HG03558 (cell line): ENCODE measurements around the gene CSNK1G1.
"Not testable (repeated sequence)": the region's sequence is repeated elsewhere in the genome, so short reads cannot be mapped to it uniquely, and the experiment has no call there.

Experiments
- ATAC-seq: cut with Tn5 transposase; IDR thresholded peaks from one replicate; pipeline ENCODE4 v1.9.1; 2021; ENCODE audit warnings: moderate number of reproducible peaks; ENCODE audit not compliant: unreplicated experiment; ENCODE audit errors: extremely low read depth

CSNK1G1 gene

GRCh38 chr15:64354688-64355344, 1.2 kb downstream of the CSNK1G1 start:
- no peak for ATAC-seq

- ATAC-seq, result no peak
Observed at GRCh38 chr15:64351265-64351664, 4.7 kb downstream of the CSNK1G1 start.

GRCh38 chr15:64349375-64349774, 6.6 kb downstream of the CSNK1G1 start:
- ATAC-seq, result no peak

- ATAC-seq, result no peak
Observed at GRCh38 chr15:64348455-64348854, 7.5 kb downstream of the CSNK1G1 start.

- not testable (repeated sequence) for ATAC-seq
Observed at GRCh38 chr15:64346242-64346641, 9.7 kb downstream of the CSNK1G1 start.

- ATAC-seq, result no peak
Observed at GRCh38 chr15:64344651-64345294, 11.2 kb downstream of the CSNK1G1 start.

- no peak for ATAC-seq
Observed at GRCh38 chr15:64343841-64344240, 12.1 kb downstream of the CSNK1G1 start.

GRCh38 chr15:64343222-64343621, 12.8 kb downstream of the CSNK1G1 start:
- no peak for ATAC-seq

GRCh38 chr15:64341961-64342360, 14.0 kb downstream of the CSNK1G1 start:
- ATAC-seq, result no peak

- ATAC-seq, result no peak
Observed at GRCh38 chr15:64340355-64340754, 15.6 kb downstream of the CSNK1G1 start.

- ATAC-seq, result no peak
Observed at GRCh38 chr15:64337761-64338160, 18.2 kb downstream of the CSNK1G1 start.

GRCh38 chr15:64333986-64334929, 21.7 kb downstream of the CSNK1G1 start:
- no peak for ATAC-seq

GRCh38 chr15:64333516-64333915, 22.5 kb downstream of the CSNK1G1 start:
- no peak for ATAC-seq

GRCh38 chr15:64331668-64332067, 24.3 kb downstream of the CSNK1G1 start:
- not testable (repeated sequence) for ATAC-seq

- ATAC-seq, result not testable (repeated sequence)
Observed at GRCh38 chr15:64326975-64327374, 29.0 kb downstream of the CSNK1G1 start.

- not testable (repeated sequence) for ATAC-seq
Observed at GRCh38 chr15:64326458-64326857, 29.5 kb downstream of the CSNK1G1 start.

- no peak for ATAC-seq
Observed at GRCh38 chr15:64324165-64324877, 31.7 kb downstream of the CSNK1G1 start.

- ATAC-seq, result no peak
Observed at GRCh38 chr15:64315216-64315615, 40.8 kb downstream of the CSNK1G1 start.

GRCh38 chr15:64314456-64314855, 41.5 kb downstream of the CSNK1G1 start:
- ATAC-seq, result no peak

- no peak for ATAC-seq
Observed at GRCh38 chr15:64311566-64311965, 44.4 kb downstream of the CSNK1G1 start.
